Right lobe of liver (tissue), 6 donors: ENCODE data around the gene LENG9. TPM values are rescaled to one million over a fixed set of nuclear protein-coding genes. Genes with fewer than 3 reads are reported as not detected.

ENCODE experiments used
- ATAC-seq, 4 donors: fragments of 200-7000 bp; cut with Tn5 transposase; one replicate each; pipeline ENCODE4 v1.9.1; 2020; ENCODE audit warnings: mild to moderate bottlenecking in 4 of 4, moderate library complexity in 4 of 4
- DNase-seq, 3 donors: peaks; one replicate each; pipeline ENCODE4 v3.0.0-alpha.2; 2020
- H3K27ac ChIP-seq, 3 donors: fragments of 200-600 bp; one replicate each; pipeline ENCODE4 v1.8.0; 2022
- H3K27me3 ChIP-seq, 2 donors: fragments of 200-600 bp; one replicate each; pipeline ENCODE4 v1.8.0; 2022
- H3K36me3 ChIP-seq, 4 donors: fragments of 200-600 bp; sonication (generic) in 1 of 4; one replicate each; pipeline versions ENCODE4 v1.5.1 to v1.8.0; 2017 to 2022; ENCODE audit warnings: control low read depth in 1 of 4
- H3K4me1 ChIP-seq, 4 donors: fragments of 200-600 bp; sonication (generic) in 1 of 4; one replicate each; pipeline versions ENCODE4 v1.5.1 to v1.8.0; 2017 to 2022; ENCODE audit warnings: control low read depth in 1 of 4
- H3K4me3 ChIP-seq, 3 donors: fragments of 200-600 bp; one replicate each; pipeline ENCODE4 v1.8.0; 2022
- H3K9me3 ChIP-seq, 4 donors: fragments of 200-600 bp; sonication (generic) in 1 of 4; one replicate each; pipeline versions ENCODE4 v1.5.1 to v1.8.0; 2017 to 2022; ENCODE audit warnings: control low read depth in 1 of 4
- POLR2A ChIP-seq: fragments of 450-650 bp; IDR thresholded peaks from one replicate; pipeline ENCODE4 v1.6.1; 2017; ENCODE audit warnings: antibody characterized with exemption, mild to moderate bottlenecking
- WGBS: methylation state at CpG from one replicate; pipeline ENCODE4 v1.1.6; 2018; ENCODE audit warnings: low coverage, low lambda C conversion rate; ENCODE audit not compliant: insufficient coverage; ENCODE audit errors: missing lambda C conversion rate; 5-methylcytosine and 5-hydroxymethylcytosine counted together
- intact Hi-C, 2 donors: fragments of 100-400 bp; cut with DNase I; formaldehyde crosslinking; loops; one replicate each; pipeline versions ENCODE4 v1.11.2 to v1.14.1; 2022
- total RNA-seq, 6 experiments: library from RNA; depleted of rRNA in 2 of 6; stranded (reverse); fragments of >200 nt in 2 of 6; fragmentation: NEBNext Ultra II Directional in 3 of 6; extraction: Animal tissue kit (Norgen Biotek cat#: 25700) in 3 of 6; gene quantifications; one replicate each; pipeline versions ENCODE4 v1.1.0 to v1.2.4, GENCODE V29; 2016 to 2023
- TF ChIP-seq, protein P1 (sequence below), 4 donors: fragments of 200-600 bp in 3 of 4; fragments of 450-650 bp in 1 of 4; IDR thresholded peaks; one replicate each; pipeline versions ENCODE4 v1.5.1 to v1.8.0; 2016 to 2022; ENCODE audit warnings: antibody characterized with exemption in 4 of 4, mild to moderate bottlenecking in 2 of 4
- donor health status: DM: no; HTN: yes; CAD: no.
- donor health status: DM: no; HTN: no; CAD: no.
- donor health status: DM: no; HTN: no; CAD: no.
- donor health status: DM: no; HTN: yes; CAD: no.
- donor health status: DM: no; HTN: yes; CAD: no.

LENG9 gene
- total RNA-seq, 6 experiments from 2014 or later, result 1.5 to 5.7 (median 3.3) TPM

DNA sequence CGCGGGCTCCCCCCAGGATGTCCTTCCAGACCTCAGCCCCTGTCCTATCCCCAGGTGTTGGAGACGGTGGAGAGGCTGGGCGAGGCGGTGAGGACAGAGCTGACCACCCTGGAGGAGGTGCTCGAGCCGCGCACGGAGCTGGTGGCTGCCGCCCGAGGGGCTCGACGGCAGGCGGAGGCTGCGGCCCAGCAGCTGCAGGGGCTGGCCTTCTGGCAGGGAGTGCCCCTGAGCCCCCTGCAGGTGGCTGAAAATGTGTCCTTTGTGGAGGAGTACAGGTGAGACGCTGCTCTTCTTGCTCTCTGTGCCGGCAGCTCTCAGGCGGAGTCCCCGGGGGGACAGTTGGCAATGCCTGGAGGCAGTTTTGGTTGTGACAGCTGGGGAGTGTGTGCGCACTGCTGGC, 41.4 kb downstream of the LENG9 start:
- 34% methylated on average over 9 of the region's 20 CpGs for WGBS
- Histone ChIP-seq H3K9me3 (no peaks in the 10 kb centered on the region), H3K36me3 (no peaks in the 10 kb centered on the region), H3K27ac (no peak overlapping the region), H3K4me3 (no peak overlapping the region), H3K4me1 (no peaks in the 10 kb centered on the region), H3K27me3 (no peaks in the 10 kb centered on the region)
- TF ChIP-seq POLR2A, result no peak
- TF ChIP-seq, protein P1, sequence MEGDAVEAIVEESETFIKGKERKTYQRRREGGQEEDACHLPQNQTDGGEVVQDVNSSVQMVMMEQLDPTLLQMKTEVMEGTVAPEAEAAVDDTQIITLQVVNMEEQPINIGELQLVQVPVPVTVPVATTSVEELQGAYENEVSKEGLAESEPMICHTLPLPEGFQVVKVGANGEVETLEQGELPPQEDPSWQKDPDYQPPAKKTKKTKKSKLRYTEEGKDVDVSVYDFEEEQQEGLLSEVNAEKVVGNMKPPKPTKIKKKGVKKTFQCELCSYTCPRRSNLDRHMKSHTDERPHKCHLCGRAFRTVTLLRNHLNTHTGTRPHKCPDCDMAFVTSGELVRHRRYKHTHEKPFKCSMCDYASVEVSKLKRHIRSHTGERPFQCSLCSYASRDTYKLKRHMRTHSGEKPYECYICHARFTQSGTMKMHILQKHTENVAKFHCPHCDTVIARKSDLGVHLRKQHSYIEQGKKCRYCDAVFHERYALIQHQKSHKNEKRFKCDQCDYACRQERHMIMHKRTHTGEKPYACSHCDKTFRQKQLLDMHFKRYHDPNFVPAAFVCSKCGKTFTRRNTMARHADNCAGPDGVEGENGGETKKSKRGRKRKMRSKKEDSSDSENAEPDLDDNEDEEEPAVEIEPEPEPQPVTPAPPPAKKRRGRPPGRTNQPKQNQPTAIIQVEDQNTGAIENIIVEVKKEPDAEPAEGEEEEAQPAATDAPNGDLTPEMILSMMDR (IDR thresholded peaks at IDR 0.05), result no peak
- ATAC-seq (no peak), DNase-seq (no peak)
- intact Hi-C loops, result no loop called here

DNA sequence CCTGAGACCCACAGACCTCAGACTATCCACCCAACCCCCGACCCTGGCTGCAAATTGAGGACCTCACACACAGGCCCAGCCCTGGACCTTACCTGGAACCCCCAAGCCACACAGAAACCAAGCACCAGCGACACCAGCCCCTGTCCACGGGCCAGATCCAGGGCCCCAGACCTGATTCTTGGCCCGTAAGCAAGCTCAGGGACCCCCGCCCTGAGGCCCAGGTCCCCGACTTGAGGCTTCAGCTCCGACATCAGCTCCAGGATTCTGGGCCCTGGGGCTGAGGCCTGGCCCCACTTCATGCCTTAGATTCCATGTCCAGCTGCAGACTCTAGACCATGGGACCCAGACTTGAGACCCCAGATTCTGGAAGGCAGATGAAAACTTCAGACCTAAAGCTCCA, 42.1 kb downstream of the LENG9 start:
- no peak for TF ChIP-seq POLR2A
- TF ChIP-seq, protein P1 (IDR thresholded peaks at IDR 0.05), result no peak
- no peaks in the 10 kb centered on the region for H3K36me3 ChIP-seq
- H3K27ac ChIP-seq, result no peak overlapping the region
- H3K4me1 ChIP-seq, result no peaks in the 10 kb centered on the region
- H3K4me3 ChIP-seq, result no peak overlapping the region
- no CpG with 5 or more reads among the region's 7 CpGs for WGBS
- intact Hi-C loops, result no loop called here
- H3K9me3 ChIP-seq, result no peaks in the 10 kb centered on the region
- no peak for ATAC-seq
- DNase-seq, result no peak
- H3K27me3 ChIP-seq, result no peaks in the 10 kb centered on the region

DNA sequence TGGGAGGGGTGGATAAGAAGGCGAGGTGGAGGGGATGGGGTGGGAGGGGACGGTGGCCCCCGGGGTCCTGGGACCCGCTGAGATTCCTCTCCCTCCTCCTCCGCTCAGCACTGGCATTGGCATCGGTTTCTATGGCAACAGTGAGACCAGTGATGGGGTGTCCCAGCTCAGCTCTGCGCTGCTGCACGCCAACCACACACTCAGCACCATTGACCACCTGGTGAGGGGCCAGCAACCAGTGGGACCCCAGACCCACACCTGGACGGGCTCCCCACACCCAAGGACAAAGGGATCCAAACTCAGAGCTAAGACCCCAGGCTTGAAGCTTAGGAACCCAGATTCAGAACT, 42.4 kb downstream of the LENG9 start:
- Histone ChIP-seq H3K4me3 (no peak overlapping the region), H3K9me3 (no peaks in the 10 kb centered on the region), H3K27me3 (no peaks in the 10 kb centered on the region), H3K4me1 (no peaks in the 10 kb centered on the region), H3K36me3 (no peaks in the 10 kb centered on the region), H3K27ac (no peak overlapping the region)
- TF ChIP-seq, protein P1 (IDR thresholded peaks at IDR 0.05), result no peak
- TF ChIP-seq POLR2A, result no peak
- DNase-seq, result no peak
- WGBS, result 26% methylated on average over 4 of the region's 9 CpGs
- intact Hi-C loops, result no loop called here
- no peak for ATAC-seq

DNA sequence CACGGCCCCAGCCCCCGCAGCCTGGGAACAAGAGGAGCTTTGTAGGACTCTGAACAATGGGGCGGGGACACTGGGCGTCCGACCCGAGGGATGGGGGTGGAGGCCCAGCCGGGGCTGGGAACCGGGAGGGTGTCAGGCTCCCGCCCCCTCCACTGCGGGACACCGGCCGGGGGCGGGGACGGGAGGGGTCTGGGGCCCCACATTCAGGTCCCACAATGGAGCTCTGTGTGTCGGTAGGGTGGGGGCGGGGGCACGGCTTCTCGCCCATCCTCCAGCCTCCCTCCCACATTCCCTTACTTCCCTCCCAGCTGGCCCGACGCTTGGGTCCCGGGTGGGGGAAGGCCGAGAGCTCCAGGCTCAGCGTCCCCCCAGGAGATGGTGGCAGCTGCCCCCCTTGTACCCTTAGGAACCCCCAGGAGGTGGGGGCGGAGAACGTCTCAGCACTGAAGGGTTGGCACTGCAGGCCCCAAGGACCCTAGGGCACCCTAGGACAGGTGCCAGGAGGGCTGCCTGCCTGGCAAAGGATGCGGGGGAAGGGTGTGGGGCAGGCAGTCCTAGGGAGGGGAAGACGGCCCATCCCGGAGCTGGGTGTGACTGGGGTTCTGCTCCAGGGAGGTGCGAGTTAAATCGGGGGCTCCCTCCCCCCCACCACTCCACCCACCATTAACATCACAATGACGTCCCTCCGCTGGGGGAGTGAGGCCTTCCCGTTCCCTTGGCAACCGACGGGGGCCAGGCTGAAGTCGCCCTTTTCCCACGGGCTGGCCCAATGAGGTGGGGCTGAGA, 43.0 kb downstream of the LENG9 start:
- TF ChIP-seq POLR2A, result no peak
- TF ChIP-seq, protein P1 (IDR thresholded peaks at IDR 0.05), result no peak
- no peaks in the 10 kb centered on the region for H3K36me3 ChIP-seq
- 21% methylated on average over 5 of the region's 37 CpGs for WGBS
- intact Hi-C loops, result no loop called here
- no peak for DNase-seq
- no peaks in the 10 kb centered on the region for H3K9me3 ChIP-seq
- H3K4me3 ChIP-seq, result no peak overlapping the region
- H3K27ac ChIP-seq, result no peak overlapping the region
- peak in 2 of 4 donors; percentile 26 to 41 for ATAC-seq
- no peaks in the 10 kb centered on the region for H3K27me3 ChIP-seq
- no peaks in the 10 kb centered on the region for H3K4me1 ChIP-seq
